NCI-H187 treated with DMSO at 0.1 percent for 48 hours (cell line): Measurements from ENCODE around the gene OLIG3.

Experiments used
- DNase-seq: peaks from one replicate; lab custom pipeline; 2025; lab: John Stamatoyannopoulos, UW

The OLIG3 gene

DNA sequence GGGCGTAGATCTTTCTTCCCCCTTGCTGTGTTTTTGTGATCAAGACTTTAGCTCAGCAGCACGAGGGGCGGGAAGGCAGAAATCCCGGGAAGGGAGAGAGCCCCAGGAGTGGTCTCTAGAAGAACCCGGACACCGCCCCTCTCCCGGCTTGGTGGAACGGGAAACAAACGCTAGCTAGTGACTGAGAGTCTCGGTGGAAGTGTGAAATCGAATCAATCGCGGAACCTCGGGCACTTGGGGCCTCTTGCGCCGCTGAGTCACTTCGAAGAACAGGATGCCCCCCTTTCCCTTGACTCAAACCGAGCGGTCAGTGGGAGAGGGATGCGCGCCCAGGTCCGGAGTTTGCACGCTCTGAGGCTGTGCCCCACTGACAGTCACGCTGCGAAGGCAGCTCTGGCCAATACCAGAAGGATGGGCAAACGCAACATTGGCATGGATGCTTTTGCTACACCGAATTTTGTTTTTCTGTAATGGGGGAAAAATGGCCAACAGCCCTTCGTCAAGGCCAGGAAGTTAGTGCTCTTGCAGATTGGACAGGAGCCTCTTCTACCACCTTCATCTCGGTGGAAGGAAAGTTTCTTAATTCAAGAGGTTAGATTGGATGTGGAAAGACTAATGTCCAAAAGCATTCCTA is 1.6 kb upstream of the OLIG3 start:
- no peak for DNase-seq

DNA sequence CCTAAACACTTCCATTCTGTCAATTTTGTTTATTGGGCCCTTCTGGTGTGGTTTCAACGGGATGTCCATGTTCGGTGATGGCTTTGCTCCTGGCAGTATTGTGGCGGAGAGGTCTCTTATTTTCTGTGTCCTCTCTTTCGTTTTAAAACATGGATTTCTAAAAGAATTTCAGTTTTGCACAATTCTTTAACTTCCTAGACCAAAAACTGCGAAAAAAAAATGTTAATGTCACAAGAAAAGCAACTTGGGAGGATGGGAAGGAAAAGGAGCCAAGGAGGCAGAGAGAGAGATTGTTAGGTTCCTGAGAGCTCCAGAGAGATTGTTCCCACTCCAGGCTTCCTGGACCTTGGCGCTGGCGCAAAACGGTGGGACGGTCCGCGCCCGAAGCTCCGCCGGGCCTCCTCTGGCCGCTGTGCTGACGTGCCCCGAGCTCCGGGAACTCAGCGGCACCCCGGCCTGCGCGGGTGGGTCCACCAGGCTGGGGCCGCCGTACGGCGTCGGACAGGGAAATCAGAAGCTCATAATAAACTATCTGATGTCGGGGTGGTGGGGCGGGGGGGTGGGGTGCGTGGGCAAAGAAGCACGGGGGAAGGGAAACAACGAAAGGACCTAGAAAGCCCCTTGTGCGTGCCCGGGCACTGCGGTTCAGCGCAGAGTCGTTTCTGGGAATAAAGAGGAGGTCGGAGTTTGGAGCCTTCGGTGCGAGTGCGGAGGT is 951 bp upstream of the OLIG3 start:
- no peak for DNase-seq

DNA sequence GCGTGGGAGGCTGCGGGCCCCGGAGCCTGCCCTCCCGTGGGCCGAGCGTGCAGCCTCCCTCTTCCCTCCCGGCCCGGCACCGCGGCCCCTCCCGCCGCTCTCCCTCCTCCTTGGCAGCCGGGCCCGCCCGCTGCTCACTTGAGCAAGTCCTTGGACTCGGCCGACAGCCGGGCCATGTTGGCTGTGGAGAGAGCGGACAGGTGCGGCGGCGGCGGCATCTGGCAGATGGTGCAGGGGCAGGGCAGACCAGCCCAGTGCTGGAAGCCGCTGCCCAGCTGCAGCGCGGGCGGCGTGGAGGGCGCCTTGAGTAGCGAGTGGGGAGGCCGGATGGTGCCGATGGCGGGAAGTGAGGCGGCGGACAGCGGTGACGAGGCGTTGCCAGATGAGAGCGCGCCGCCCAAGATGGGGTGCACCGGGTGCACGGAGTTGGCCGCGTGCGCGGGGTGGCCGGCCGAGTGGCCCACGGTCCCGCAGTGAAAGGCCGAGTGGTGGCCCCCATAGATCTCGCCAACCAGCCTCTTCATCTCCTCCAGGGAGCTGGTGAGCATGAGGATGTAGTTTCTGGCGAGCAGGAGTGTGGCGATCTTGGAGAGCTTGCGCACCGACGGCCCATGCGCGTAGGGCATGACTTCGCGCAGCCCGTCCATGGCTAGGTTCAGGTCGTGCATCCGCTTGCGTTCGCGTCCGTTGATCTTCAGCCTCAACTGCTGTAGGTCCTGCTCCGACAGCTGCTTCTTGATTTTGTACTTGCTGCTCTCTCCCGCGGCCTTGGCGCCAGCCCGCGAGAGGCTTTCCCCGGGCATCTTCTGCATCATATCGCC is 766 bp downstream of the OLIG3 start:
- no peak for DNase-seq

DNA sequence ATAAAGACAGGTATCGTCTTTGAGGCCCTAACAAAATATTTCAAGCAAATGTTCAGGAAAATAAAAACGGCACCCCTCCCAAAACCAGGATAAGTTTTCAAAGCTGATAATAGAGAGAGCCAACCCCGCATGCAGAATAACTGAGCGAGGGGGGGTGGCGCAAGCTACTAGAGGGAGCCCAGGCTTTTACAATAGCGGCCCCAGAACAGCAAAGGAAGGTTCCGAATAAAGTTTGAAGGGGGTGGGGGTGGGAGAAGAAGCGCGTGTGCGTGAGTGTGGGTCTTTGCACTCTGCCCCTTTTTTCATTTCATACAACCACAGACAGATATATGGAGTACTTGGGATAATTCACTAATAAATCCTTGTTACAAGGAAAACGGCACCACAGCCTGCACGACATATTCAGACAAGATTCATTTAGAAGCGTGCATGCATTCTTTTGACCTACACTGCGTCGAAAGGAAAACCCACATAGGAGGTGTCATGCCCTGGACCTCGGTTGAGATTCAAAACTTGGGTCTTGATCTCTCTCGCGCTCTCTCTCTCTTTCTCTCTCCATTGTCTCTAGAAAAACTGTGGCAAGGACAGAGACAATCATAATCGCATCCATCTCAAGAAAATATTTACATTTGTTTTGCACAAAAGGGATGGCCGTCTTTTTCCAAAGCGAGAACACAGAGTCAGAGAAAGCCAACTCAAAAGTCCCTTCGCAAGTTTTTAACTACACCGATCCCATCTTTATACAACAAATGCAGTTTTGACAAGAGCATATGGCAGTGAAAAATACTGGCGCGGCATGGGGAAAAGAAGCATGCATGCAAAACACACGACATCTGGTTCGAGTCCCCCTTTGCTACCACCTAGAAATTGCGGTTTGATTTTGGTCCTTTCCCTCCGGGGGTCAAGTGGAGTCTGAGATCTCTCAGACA is 1.6 kb downstream of the OLIG3 start:
- no peak for DNase-seq

DNA sequence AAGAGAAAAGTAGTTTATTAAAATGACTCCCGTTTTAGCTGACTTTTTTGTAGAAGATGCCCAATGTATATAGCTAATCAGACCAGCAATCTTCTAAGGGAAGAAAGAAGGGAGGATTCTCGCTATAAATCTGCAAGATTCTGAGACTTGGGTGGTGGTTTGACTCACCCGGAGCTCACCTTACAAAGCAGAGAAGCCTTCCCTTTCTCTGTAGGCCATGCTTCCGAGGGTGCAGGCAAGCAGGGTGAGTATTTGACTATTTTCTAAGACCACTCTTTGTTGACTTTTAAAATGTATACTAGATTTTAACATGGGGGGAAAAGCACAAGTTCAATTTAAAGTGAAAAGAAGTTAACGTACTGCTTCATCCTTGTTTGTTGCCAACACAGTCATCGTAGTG is 2.7 kb downstream of the OLIG3 start:
- DNase-seq, result no peak

DNA sequence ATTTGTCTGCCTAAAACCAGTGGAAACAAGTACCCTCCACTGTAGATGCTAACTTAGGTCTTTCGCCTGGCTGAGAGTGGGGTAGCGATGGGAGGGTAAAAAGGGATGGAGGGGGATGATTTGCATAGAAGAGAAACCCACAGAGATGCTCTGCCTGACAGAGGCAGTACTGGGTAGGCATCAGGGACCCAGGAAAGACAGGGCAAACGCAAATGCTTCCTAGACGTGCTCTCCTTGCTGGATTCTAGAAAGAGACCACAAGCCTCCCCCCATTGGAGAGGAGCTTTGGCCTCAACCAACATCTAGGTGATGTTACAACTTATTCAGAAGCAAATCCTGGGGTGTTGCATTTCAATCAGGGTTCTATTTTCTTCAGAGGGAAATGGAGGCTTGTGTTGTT is 3.2 kb downstream of the OLIG3 start:
- DNase-seq, result no peak

DNA sequence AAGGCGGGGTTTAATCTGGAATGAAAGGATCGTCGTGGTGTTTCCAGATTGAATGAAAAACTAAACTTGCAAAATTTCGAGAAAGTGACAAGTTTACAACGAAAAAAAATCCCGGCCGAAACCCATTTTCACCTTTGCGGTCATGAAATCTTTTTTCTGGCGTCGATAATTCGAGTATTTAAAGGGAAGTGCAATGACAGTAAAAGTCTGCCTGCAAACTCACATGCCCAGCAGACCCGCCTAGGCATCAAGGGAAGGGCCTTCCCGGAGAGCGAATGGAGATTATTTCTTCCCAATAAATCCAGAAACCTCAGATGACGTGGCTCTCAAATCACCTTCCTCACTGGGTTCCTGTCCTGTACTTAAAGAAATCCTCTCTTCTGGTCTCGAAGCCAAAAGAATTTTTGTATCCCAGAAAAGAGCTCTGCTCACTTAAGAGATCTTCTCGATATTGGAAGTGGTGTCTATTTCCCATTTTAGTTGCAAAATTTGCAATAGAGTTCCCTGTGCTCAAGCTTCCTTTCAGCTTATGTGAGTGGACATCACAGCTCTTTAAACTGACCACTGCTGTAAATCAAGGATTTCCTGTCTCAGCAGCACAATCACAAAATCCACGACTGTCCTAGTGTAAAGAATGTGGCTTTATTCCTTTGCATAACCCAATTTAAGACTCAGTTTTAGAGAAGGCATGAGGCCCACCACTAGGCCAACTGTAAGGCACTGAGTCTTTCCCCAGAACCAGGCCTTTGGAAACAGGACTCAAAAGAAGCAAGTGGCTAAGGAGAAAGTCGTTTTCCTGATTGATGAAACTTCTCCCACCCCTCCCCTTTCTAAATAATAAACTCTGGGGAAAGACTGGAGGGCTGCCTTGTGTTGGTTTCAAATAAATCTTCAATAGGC is 3.9 kb downstream of the OLIG3 start:
- DNase-seq, result no peak

DNA sequence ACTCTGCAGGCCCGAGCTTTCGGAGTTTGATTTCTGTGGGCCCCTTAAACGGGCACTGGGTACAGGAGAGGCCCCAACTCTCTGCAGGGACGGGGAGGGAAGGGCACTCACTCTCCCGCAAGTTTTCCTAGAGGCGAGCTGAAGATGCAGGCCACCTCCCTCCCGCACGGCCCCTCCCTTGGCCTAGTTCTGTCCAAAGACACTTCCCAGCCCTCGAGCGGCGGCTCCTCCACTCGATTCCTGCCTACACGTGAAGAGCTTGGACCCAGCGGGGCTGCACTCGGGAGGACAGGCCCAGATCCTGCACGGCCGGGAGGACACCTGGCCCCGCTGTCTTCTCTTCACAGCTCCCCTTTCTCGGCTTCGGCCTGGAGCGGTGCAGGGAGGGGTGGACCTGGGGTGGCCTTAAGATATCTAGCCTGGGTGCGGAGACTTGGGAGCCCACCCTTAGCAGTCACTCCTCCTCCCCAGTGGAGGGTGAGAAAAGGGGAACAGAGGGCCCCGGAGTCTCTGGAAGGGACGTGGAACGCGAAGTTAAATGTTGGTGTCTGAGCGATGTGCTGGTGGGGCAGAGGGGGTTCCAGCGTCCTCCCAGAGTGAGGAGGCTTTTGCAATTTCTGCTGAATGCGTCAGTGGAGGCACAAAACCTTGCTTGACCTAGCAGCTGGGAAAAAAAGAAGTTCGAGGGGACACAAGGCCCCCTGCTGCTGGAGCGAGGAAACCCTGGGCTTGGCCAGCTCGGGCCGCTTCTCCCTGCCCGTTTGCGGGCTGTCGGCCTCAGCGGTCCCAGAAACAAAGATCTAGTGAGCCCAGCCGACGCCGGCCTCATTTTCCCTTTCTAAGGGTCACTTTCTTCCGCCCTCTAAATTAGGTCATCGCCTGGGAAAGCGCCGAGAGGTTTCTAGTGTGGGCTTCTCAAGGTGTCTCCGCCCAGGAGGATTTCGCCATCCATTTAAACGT is 4.9 kb downstream of the OLIG3 start:
- no peak for DNase-seq

DNA sequence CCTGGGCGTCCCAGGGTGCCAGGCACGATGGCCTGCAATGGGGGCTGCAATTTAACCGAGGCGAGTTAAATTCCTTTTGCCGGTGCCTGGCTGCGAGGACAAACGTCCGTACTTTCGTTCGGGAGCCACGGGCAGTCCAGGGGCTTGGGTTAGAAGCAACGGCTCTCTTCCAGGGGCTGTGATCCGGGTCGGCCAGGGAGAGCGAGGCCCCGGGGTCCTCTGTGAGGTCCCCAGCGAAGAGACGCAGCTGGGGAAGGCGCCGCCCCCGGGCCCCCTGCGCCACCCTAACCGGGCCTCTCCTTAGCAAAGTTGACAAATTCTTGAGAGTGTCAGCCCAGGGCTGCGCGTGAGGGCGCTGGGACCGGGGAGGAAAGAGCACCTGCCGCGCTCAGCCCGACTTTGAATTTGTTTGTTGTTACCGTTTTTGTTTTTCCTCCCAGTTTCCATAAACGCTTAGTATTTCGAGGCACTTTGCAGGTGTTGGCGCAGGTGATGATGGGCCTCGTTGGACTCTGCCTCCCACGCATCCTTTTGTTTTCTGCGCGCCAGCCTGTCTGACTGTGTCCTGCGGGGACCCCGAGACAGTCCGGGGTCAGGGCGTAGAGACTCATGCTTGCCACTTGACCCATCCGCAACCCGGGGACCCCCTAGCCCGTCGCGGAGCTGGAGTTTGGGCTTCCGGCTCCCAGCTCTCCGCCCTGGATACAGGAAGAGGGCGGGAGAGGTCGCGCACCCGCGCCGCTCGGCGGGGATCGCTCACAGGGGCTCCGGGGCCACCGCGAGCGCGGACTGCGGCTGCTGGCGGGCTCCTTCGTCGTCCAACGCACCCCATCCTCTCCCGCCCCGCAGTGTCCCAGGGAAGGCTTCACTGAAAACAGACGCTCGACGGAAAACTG is 5.8 kb downstream of the OLIG3 start:
- no peak for DNase-seq

DNA sequence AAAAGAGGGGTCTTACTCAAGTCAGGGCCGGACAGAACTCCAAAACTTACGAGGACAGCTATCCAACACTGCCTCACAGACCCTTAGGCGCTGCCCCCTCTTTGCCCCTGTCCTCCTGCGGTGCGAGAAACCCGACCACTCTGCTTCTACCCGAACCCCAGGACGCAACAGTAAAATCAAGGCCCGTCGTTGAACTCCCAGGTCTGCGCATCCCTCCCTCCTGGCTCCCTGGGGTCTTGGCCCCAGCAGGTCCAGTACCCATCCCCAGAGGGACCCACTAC is 6.4 kb downstream of the OLIG3 start:
- no peak for DNase-seq

DNA sequence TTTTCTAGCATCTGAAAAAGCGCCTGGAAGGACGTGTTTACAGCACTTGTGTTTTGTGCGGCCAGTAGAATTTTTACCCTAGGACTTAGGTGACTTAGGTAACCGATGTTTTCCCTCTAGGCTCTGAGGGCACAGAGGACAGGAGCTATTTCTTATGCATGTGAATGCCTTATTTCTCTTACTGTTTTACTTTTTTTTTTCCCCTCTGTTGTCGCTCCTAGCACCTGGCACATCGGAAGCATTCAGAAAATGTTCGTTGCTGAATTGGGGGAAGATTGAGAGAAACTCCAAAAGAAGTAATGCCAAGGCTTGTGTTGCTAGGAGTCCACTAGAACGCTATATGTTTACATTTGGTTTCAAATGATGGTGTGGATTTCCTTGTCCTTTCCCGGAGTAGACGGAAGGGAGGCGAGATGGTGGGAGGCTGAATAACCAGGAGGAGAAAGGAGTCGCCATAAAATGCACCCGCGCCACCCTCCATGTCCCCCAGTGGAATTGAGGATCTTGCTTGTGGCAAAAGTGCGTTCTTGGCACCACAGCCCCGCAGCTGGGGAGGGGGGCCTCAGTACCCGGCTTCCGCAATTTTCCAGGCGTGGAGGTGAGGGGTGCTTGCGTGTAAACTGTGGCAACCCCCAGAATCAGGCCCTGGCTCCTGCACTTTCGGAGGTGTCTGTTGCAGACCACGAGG is 6.9 kb downstream of the OLIG3 start:
- DNase-seq, result no peak

DNA sequence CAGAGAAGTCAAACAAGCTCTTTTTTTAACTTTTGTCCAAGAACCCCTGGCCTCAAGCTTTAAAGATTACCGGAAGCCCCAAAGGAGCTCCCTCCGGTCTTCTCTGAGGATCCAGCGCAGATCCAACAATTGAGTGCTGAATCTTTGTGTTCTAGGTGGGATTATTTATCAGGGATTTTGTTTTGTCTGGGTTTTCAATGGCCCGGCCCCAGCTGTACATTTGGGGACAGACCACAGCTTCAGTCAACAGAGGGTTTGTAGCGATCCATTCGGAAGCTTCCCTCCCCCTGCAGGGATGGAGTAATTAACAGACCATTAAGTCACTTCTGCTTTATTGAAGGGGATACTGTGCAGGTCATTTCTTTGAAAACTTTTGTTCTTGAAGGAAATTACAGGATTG is 7.8 kb downstream of the OLIG3 start:
- DNase-seq, result no peak

DNA sequence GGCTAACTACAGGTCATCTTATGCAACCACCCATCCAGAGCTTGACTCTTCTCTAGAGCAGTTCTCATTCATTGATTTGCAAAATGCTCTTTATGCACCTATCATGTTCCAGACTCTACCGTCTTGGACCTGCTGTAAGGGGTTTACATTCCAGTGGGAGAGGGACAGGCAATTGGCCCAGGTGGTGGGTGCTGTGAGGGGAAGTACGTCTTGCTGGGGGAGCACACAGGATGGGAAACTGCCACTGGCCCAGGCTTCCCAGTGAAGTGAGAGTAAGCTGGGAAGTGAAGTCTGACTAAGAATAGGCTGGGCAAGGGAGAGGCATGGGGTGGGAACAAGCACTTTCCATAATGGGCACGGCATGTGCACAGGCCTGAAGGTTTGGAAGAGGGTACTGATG is 13.8 kb downstream of the OLIG3 start:
- DNase-seq, result no peak

DNA sequence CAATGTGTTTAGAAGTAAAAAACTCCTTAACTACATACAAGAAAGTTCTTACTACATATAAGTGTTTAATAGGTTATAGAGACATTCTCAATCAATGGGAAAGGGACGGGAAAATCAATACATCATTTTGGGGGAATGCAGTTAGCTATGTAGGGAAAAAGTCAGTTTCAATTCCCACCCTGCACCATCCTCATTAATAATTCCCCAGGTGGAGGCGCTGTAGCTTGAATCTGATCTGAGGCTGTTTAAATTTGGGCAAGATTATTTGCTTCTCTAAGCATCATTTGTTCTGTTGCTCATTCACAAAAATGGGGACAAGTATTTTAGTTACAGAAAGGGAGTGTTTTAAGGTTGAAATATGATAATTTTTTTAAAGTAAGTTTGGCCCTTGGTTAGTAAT is 19.1 kb downstream of the OLIG3 start:
- no peak for DNase-seq

DNA sequence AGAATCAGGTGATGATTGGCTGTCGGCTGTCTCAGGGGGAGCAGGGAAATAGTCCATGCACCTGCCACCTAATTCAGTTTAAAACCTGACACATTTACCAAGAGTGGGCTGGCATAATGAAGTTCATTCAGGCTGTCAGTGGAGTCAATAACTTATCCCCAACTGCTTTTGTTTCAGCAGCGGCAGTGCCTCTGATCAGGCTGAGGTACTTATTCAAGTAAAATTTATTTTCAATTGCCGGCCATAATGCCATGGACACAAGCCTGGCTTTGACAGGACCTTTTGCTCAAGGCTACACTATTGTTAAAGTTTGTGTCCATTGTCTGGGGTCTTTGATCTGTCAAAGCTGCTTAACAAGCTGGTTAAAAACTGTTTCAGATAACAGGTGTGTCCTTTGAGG is 20.6 kb downstream of the OLIG3 start:
- DNase-seq, result no peak

DNA sequence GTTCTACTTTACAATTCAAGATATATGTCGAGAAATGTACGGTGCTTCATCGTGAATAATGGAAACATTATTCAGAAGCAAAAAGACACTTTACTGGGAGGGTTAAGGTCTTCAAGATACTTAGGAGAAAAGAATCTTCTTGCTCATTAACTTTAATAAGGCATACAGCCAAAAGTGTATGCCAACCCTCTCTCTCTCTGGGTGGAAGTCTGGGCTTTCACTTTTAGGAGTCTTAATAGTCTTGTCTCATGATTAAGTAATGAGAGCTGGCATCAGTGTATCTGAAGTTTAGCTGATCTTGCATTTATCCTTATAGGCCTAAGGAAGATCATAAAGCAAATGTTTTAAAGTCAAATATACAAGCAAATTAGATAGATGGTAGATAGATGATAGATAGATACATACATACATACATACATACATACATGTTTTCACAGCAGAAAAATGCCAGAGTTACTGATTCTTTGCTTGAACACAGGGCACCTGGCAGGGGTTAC is 21.5 kb downstream of the OLIG3 start:
- no peak for DNase-seq

DNA sequence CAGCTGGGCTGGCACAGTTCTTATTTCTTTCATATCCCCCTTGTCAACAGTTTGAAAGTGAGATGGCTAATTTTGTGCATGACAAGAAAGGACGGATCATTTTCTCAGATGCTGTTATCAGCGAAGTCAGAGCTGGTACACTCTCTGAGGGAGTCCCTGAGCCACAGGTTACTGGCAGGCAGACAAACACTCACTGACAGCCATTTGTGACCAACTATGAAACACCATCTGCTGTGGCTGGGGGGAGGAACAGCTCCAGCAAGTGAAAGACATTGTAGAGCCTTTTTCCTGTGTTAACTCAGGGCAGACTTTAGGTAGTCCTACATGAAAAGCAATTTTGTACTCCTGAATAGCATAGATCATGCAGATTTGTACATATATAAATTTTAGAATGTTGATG is 22.2 kb downstream of the OLIG3 start:
- no peak for DNase-seq

DNA sequence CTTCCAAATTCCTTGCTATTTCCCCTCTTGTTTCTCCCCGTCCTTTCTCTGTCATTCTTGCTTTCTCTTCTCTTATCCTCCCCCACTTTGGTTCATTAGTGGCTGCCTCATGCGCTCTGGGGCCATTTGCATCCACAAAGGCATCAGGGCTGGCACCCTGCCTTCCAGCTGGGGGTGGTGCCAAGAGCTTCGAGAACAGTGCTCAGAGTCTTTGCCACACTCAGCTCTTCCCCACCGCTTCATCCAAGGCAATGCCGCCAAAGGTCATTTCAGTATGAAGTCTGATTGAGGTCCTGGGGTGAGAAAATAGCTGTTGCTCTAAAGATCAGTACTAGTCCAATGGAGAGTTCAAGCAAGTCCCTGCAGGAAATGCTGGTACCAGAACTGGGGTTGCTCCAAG is 22.7 kb downstream of the OLIG3 start:
- no peak for DNase-seq
